Measurements from ENCODE around the gene GNG7.
"Not testable (repeated sequence)": the region's sequence is repeated elsewhere in the genome, so short reads cannot be mapped to it uniquely, and the experiment has no call there.

The GNG7 gene

GRCh38 chr19:2534423-2535013 lies 168.0 kb downstream of the GNG7 start:
- no peak for DNase-seq (ENCODE audit: low spot score)

DNA sequence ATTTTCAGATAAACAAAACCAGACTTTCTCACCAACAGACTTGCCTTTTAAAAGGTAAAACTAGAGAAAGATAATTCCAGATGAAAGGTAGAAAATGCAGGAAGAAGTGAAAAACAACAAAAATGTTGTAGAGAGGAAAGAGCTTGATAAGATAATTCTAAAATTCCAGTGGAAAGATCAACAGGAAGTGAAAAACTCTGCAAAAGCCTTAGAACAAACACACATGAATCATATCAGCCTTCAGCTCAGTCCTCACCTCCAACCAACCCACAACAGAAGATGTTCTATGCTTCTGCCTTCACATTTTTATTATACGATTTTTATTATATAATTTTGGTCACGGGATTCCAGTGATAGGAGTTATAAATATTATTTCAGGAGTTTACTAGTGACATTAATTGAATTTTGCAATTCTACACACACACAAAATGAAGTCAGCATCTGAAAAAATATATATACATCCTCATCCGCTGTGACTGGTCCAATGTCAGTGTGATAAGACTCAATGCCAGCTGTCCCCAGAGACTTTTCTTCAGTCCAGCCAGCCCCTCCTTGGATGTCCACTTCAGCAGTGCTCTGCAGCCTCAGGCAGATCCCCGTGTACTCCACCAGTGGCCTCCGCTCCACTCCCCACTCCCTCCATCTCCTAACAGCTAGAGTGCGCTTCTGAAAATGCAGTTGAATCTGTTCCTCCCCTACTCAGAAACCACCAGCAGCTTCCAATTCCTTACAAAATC lies 168.6 kb downstream of the GNG7 start:
- peak; percentile 23 for DNase-seq (ENCODE audit: low spot score)

DNA sequence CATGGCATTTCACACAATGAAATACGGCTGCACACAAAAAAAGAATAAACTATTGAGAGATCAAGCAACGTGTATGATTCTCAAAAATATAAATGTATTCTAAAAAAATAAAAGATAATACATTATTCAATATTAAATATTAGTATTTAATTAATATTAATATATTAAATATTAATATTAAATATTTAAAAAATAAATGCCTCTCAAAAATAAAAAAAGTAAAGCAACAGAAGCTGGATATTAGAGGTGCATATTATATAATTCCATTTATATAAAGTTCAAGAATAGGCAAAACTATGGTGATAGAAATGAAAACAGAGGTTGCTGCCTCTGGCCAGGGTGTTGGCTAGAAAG lies 169.4 kb downstream of the GNG7 start:
- no peak for DNase-seq (ENCODE audit: low spot score)

- DNase-seq (ENCODE audit: low spot score) = no peak
Measured at GRCh38 chr19:2532252-2533071, 170.0 kb downstream of the GNG7 start.

GRCh38 chr19:2529942-2530341 lies 172.6 kb downstream of the GNG7 start:
- DNase-seq (ENCODE audit: low spot score) = not testable (repeated sequence)

GRCh38 chr19:2529473-2529918 lies 173.0 kb downstream of the GNG7 start:
- no peak for DNase-seq (ENCODE audit: low spot score)

- DNase-seq (ENCODE audit: low spot score) = no peak
Measured at GRCh38 chr19:2528675-2529101, 173.8 kb downstream of the GNG7 start.

- no peak for DNase-seq (ENCODE audit: low spot score)
Measured at GRCh38 chr19:2527686-2528085, 174.8 kb downstream of the GNG7 start.

DNA sequence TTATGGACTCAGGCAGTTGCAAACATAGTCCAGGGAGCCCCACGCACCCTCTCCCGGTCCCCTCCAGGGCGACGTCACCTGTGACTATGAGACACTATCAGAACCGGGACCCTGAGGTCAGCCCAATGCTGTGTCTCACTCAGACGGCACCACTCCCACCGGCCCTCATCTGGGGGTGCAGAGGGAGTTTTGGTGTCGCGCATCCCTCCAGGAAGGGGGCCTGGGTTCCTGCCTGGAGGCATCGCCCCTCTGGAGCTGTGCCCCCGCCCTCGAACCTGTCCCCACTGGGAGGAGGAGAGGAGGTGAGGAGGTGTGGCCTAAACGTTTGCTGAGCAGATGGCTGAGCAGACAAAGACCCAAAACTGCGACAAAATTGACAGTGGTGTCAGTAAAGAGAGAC lies 175.3 kb downstream of the GNG7 start:
- DNase-seq (ENCODE audit: low spot score) = no peak

GRCh38 chr19:2524840-2525723 lies 177.4 kb downstream of the GNG7 start:
- DNase-seq (ENCODE audit: low spot score) = no peak

DNA sequence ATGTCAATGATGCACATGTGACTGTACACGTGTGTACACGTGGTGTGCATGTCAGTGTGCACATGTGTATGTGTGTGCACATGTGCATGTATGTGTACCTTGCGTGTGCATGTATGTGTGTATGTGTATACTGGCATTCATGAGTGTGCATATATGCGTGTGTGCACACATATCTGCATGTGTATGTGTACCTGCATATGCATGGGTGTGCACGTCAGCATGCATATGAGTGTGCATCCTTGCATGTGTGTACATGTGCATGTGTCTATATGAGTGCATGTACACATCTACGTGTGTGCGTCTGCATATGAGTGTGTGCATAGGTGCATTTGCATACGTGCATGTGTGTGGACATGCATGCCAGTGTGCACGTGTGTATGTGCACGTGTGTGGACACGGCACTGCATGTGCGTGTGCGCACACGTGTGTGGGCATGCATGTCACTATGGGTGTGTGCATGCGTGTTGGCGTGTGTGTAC lies 178.1 kb downstream of the GNG7 start:
- no peak for DNase-seq (ENCODE audit: low spot score)

DNA sequence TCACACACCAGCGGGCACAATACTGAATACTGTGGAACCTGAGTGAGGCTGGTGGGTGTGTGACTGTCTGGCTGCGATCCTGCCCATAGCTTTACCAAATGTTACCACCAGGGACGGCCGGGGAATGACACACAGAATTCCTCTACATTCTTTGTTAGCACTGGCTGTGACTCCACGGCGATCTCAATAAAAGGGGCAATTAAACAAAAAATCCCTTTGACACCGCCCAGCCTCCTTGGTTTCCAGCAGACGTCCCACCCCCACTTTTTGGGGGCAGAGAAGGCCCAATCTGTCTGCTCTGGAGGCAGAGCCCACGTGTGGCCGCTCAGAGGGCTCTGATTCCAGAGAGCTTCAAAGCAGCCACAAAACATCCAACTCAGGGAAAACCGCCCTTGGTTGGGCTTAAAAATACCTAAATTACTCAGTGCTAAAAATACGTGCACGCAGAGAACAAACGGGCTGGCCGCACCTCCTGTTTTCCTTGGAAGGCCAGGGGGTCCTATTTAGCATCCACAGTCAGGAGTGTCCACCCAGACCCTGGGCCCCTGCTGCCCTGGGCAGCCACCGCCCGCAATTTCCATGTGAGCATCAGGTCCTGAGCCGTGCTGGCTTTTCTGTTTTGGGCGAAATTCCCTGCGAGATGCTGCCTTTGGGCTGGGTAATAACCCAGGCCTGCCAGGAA lies 178.7 kb downstream of the GNG7 start:
- no peak for DNase-seq (ENCODE audit: low spot score)

DNA sequence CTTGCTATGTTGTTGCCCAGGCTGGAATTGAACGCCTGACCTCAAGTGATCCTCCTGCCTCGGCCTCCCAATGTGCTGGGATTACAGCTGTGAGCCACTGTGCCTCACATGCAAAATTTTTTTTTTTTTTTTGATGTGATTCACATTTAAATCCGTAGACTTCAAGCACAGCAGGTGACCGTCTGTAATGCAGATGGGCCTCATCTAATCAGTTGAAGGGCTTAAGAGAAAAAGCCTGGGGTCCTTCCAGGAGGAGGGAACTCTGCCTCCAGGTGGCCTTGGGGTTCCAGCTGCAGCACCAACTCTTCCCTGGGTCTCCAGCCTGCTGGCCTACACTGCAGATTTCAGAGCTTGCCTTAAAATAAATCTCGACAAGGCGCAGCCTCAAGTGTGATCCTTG lies 183.0 kb downstream of the GNG7 start:
- DNase-seq (ENCODE audit: low spot score) = no peak

DNA sequence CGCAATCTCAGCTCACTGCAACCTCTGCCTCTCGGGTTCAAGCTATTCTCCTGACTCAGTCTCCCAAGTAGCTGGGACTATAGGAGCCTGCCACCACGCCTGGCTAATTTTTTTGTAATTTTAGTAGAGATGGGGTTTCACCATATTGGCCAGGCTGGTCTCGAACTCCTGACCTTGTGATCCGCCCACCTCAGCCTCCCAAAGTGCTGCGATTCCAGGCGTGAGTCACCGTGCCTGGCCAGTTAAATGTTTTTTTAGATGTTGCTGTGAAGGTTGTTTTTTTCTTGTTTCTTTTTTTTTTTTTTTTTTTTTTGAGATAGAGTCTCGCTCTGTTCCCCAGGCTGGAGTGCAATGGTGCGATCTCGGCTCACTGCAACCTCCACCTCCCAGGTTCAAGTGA lies 183.6 kb downstream of the GNG7 start:
- DNase-seq (ENCODE audit: low spot score) = not testable (repeated sequence)

DNA sequence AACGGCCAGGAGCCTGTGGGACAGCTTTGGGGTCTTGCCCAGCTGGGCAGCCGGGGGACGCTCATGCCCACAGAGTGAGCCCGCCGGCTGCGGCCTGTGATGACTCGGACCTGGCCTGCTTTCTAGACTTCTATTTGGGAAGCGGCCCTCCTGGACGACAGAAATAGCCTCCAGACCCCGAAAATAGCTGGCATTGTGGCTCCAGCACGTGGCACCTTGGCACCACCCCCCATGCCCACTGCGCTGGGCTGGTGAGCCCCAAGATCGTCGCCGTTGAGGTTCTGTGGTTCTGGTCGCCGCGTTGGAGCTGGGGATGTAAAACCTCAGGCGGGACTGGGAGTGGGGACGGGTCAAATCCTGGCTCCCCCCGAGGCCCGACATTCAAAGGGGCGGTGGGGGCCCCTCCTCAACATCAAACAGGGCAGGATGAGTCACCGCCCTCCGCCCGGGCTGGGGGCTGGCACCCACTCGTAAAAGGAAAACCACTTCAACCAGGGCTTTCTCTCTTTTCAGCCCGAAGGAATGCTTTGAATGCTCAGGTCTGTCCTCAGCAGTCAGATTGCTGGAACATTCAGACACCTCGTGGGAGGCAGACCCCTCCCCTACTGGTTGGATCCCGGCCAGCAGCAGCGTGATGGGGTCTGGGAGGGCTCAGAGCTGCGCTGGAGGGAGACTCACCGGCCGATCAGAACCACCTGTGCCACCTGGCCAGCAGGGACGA lies 184.5 kb downstream of the GNG7 start:
- DNase-seq (ENCODE audit: low spot score) = peak; percentile 21

GRCh38 chr19:2516727-2517126 lies 185.8 kb downstream of the GNG7 start:
- DNase-seq (ENCODE audit: low spot score) = no peak

DNA sequence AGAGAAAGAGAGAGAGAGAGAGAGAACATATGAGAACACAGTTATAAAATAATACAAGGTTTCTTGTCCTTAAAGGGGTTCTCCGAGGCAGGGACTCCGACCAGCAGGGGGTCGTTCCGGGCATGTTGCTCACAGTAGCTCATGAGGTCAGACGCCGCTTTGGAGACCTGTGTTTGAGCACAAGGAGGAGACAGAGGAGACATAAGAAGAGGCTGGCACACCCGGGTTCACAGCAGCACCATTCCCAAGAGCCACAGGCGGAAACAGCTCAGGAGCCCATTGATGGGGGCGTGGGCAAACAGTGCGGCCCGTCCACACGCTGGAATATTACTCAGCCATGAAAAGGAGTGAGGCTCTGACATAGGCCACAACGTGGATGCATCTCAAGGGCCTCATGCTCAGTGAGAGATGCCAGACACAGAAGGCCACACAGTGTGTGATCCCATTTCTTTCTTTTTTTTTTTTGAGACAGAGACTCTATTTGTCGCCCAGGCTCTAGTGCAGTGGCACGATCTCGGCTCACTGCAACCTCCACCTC lies 187.4 kb downstream of the GNG7 start:
- no peak for DNase-seq (ENCODE audit: low spot score)

GRCh38 chr19:2512523-2513431 lies 189.7 kb downstream of the GNG7 start:
- DNase-seq (ENCODE audit: low spot score) = no peak

DNA sequence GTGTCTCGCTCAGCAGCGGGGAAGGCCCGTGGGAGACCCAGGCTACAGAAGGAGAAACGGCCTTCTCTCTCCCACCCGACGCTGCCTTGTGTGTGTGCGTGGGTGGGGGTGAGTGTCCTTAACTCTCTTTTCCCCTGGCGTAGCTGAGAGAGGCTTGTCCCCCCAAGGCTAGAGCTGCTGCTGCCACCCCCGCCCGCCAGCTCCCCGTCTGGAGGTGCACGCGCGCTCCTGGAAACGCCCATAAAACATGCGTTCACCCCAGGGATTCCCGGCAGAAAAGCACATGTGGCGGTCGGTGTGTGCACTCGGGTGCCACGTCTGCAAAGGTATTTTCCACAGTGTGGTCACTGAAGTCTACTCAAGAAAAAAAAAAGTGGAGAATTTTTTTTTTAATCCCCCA lies 190.5 kb downstream of the GNG7 start:
- no peak for DNase-seq (ENCODE audit: low spot score)
